ENCODE results near the gene FYN. TPM values are rescaled to one million over a fixed set of nuclear protein-coding genes. Genes with fewer than 3 reads are reported as not detected.

Gene FYN
- polyA plus RNA-seq, 1 donor (not counting 4 experiments of a cell fraction or from before 2014, with no cell fraction given): 24.7 TPM

DNA sequence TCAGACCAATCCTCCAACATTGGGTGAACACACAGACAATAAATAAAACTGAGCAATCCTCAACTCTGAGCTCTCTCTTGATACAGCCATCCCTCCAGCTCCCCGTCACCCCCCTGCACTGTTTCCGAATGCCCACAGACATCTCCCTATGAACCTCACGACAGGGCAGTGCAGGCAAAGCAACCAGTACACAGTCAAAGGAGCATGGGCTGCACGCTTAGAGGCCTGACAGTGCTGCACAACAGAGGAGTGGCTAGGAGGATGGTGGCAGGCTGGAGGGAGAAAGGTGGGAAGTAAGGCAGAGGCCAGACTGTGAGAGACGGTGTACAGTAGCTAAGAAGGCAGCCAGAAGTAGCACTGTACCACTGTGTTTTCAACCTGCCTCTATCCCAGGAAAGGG lies 24.0 kb downstream of the FYN start:
- dilution Hi-C loops (cut with MboI; ENCODE audit: extremely low pct_ligation_motif_present, low sequenced_read_pairs): no loop called here
- no peak for FAIRE-seq
- Histone ChIP-seq H3K27ac (ENCODE audit: control insufficient read depth, insufficient read depth, low read length) (no peak overlapping the region), H3K9me1 (ENCODE audit: control insufficient read depth, extremely low read depth, insufficient read depth, low read length) (no peaks in the 10 kb centered on the region), H3K79me2 (ENCODE audit: control insufficient read depth, insufficient read depth, low read length) (peaks cover 23% of the 10 kb centered on the region), H3K4me3 (ENCODE audit: control insufficient read depth in 2 of 3, extremely low read depth in 1 of 3, insufficient read depth in 2 of 3, low read depth in 1 of 3, low read length in 3 of 3) (no peak overlapping the region), H3K4me1 (ENCODE audit: control insufficient read depth, extremely low read depth, insufficient read depth, low read length) (no peaks in the 10 kb centered on the region), H3K9me3 (ENCODE audit: control insufficient read depth, low read depth, low read length) (no peaks in the 10 kb centered on the region), H2AFZ (ENCODE audit: control insufficient read depth, low read length) (no peak overlapping the region), H3K4me2 (ENCODE audit: control insufficient read depth, extremely low read depth, insufficient read depth, low read depth, low read length) (no peak overlapping the region), H3K27me3 (ENCODE audit: control insufficient read depth, extremely low read depth, insufficient read depth, low read length) (no peaks in the 10 kb centered on the region), H3K9ac (ENCODE audit: control insufficient read depth, extremely low read depth, insufficient read depth, low read length) (no peak overlapping the region), H4K20me1 (ENCODE audit: control insufficient read depth, extremely low read depth, insufficient read depth, low read length) (no peaks in the 10 kb centered on the region), H3K36me3 (ENCODE audit: control insufficient read depth in 2 of 2, extremely low read depth in 1 of 2, insufficient read depth in 2 of 2, low read length in 2 of 2) (peaks cover 3 to 5% of the 10 kb centered on the region in 2 experiments)
- TF ChIP-seq, protein P1, sequence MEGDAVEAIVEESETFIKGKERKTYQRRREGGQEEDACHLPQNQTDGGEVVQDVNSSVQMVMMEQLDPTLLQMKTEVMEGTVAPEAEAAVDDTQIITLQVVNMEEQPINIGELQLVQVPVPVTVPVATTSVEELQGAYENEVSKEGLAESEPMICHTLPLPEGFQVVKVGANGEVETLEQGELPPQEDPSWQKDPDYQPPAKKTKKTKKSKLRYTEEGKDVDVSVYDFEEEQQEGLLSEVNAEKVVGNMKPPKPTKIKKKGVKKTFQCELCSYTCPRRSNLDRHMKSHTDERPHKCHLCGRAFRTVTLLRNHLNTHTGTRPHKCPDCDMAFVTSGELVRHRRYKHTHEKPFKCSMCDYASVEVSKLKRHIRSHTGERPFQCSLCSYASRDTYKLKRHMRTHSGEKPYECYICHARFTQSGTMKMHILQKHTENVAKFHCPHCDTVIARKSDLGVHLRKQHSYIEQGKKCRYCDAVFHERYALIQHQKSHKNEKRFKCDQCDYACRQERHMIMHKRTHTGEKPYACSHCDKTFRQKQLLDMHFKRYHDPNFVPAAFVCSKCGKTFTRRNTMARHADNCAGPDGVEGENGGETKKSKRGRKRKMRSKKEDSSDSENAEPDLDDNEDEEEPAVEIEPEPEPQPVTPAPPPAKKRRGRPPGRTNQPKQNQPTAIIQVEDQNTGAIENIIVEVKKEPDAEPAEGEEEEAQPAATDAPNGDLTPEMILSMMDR (optimal IDR thresholded peaks at IDR 0.05 in 1 of 3, IDR thresholded peaks at IDR 0.05 in 1 of 3, conservative IDR thresholded peaks at IDR 0.05 in 1 of 3; ENCODE audit: extremely low read depth in 1 of 3, insufficient read depth in 2 of 3, low read length in 3 of 3): no peak
- no peak for TF ChIP-seq EZH2 (IDR thresholded peaks at IDR 0.05; ENCODE audit: low read length)
- no peak for DNase-seq (ENCODE audit: low read depth, low spot score)

DNA sequence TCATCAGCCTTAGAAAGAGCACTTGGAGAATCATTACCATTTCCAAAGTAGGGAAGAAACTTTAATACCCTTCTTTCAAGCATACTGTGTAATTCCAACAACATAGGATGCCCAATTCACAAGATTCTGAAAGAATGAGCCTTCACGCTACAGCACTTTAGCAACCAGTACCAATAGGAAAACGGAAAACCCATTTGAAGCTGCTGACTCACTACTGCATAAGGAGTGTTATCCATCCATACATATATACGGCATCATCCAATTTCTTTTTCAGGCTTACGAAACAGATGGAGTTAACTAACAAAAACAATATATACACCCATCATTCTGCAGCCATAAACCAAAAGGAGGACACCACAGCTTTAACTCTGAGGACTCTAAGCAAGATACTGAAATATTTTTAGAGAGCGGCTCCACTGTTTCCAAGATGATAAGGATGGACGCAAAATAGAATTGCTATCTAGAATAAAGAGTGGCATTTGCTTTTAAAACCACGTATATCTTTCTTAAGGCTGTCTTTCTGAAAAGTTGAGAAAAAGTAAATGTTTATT lies 24.9 kb downstream of the FYN start:
- Histone ChIP-seq H4K20me1 (ENCODE audit: control insufficient read depth, extremely low read depth, insufficient read depth, low read length) (no peaks in the 10 kb centered on the region), H3K9me3 (ENCODE audit: control insufficient read depth, low read depth, low read length) (no peaks in the 10 kb centered on the region), H3K9ac (ENCODE audit: control insufficient read depth, extremely low read depth, insufficient read depth, low read length) (no peak overlapping the region), H3K4me1 (ENCODE audit: control insufficient read depth, extremely low read depth, insufficient read depth, low read length) (no peaks in the 10 kb centered on the region), H3K27me3 (ENCODE audit: control insufficient read depth, extremely low read depth, insufficient read depth, low read length) (no peaks in the 10 kb centered on the region), H3K4me2 (ENCODE audit: control insufficient read depth, extremely low read depth, insufficient read depth, low read depth, low read length) (no peak overlapping the region), H3K36me3 (ENCODE audit: control insufficient read depth in 2 of 2, extremely low read depth in 1 of 2, insufficient read depth in 2 of 2, low read length in 2 of 2) (peaks cover 1 to 5% of the 10 kb centered on the region in 2 experiments), H3K9me1 (ENCODE audit: control insufficient read depth, extremely low read depth, insufficient read depth, low read length) (no peaks in the 10 kb centered on the region), H3K27ac (ENCODE audit: control insufficient read depth, insufficient read depth, low read length) (no peak overlapping the region), H2AFZ (ENCODE audit: control insufficient read depth, low read length) (no peak overlapping the region), H3K79me2 (ENCODE audit: control insufficient read depth, insufficient read depth, low read length) (peaks cover 21% of the 10 kb centered on the region), H3K4me3 (ENCODE audit: control insufficient read depth in 2 of 3, extremely low read depth in 1 of 3, insufficient read depth in 2 of 3, low read depth in 1 of 3, low read length in 3 of 3) (no peak overlapping the region)
- dilution Hi-C loops (cut with MboI; ENCODE audit: extremely low pct_ligation_motif_present, low sequenced_read_pairs): no loop called here
- no peak for DNase-seq (ENCODE audit: low read depth, low spot score)
- no peak for FAIRE-seq
- TF ChIP-seq, protein P1 (optimal IDR thresholded peaks at IDR 0.05 in 1 of 3, IDR thresholded peaks at IDR 0.05 in 1 of 3, conservative IDR thresholded peaks at IDR 0.05 in 1 of 3; ENCODE audit: extremely low read depth in 1 of 3, insufficient read depth in 2 of 3, low read length in 3 of 3): no peak
- no peak for TF ChIP-seq EZH2 (IDR thresholded peaks at IDR 0.05; ENCODE audit: low read length)
